Prostate gland (tissue), 2 donors: ENCODE measurements around the gene ACER2.

ENCODE experiments used
- POLR2A ChIP-seq: fragments of 450-650 bp; IDR thresholded peaks from one replicate; pipeline ENCODE4 v1.6.1; 2016; ENCODE audit warnings: antibody characterized with exemption, mild to moderate bottlenecking
- TF ChIP-seq, protein P1 (sequence below), 4 experiments: fragments of 200-600 bp in 2 of 4; fragments of 450-650 bp in 2 of 4; sonication (generic) in 2 of 4; IDR thresholded peaks; 1 replicate in 3 of 4; 2 replicates in 1 of 4; pipeline ENCODE4 v1.5.1; 2016 to 2019; ENCODE audit warnings: antibody characterized with exemption in 4 of 4, mild to moderate bottlenecking in 2 of 4, moderate library complexity in 2 of 4

DNA sequence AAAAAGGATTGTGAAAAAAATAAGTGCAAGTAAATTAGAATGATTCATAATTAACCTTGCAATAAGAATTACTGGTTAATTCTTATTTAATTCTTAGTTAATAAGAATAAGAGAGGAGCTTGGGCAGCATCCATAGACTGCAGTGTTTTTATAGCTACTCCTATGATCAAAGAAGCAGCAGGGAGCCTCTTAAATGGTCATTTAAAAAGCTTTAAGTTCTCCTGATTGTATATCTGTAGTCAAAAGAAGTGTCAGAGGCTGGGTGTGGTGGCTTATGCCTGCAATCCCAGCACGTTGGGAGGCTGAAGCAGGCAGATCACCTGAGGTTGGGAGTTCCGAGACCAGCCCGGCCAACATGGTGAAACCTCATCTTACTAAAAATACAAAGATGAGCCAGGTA, 14.4 kb downstream of the ACER2 start:
- TF ChIP-seq POLR2A, result no peak
- TF ChIP-seq, protein P1, sequence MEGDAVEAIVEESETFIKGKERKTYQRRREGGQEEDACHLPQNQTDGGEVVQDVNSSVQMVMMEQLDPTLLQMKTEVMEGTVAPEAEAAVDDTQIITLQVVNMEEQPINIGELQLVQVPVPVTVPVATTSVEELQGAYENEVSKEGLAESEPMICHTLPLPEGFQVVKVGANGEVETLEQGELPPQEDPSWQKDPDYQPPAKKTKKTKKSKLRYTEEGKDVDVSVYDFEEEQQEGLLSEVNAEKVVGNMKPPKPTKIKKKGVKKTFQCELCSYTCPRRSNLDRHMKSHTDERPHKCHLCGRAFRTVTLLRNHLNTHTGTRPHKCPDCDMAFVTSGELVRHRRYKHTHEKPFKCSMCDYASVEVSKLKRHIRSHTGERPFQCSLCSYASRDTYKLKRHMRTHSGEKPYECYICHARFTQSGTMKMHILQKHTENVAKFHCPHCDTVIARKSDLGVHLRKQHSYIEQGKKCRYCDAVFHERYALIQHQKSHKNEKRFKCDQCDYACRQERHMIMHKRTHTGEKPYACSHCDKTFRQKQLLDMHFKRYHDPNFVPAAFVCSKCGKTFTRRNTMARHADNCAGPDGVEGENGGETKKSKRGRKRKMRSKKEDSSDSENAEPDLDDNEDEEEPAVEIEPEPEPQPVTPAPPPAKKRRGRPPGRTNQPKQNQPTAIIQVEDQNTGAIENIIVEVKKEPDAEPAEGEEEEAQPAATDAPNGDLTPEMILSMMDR (IDR thresholded peaks at IDR 0.05), result no peak
